H1 (cell line): ENCODE measurements around the gene KLK5. TPM values are rescaled to one million over a fixed set of nuclear protein-coding genes. Genes with fewer than 3 reads are reported as not detected.

Experiments used
- CTCF ChIA-PET: fragments of 300-600 bp; sonication (Branson Sonifier 250); formaldehyde crosslinking; loops from one replicate; lab custom pipeline; 2021; ENCODE audit not compliant: partially characterized antibody; lab: Charles Lee
- POLR2A ChIA-PET: fragments of 300-600 bp; sonication (Branson Sonifier 250); formaldehyde crosslinking; loops from one replicate; lab custom pipeline; 2021; ENCODE audit warnings: inconsistent platforms; ENCODE audit not compliant: partially characterized antibody; lab: Charles Lee
- DNase-seq, 2 experiments: peaks; one replicate each; pipeline versions ENCODE4 v3.0.0 to v3.0.0-alpha.2; 2010 to 2022; ENCODE audit warnings: low spot score in 2 of 2, low read depth in 1 of 2, mixed read lengths in 1 of 2
- FAIRE-seq: peaks from 2 replicates; lab custom pipeline; 2011; peaks lifted over from hg19 to GRCh38; lab: Jason Lieb, UNC
- H2AFZ ChIP-seq: 2 replicates; pipeline ENCODE4 v1.8.1; 2012; ENCODE audit warnings: low read length, inconsistent platforms
- H2AK5ac ChIP-seq: 2 replicates; pipeline ENCODE4 v1.6.1; 2013; ENCODE audit warnings: low read depth, low read length
- H2BK120ac ChIP-seq: replicated peaks from 2 replicates; pipeline ENCODE3; 2013; ENCODE audit warnings: low read depth, low read length, inconsistent platforms
- H2BK12ac ChIP-seq: 2 replicates; pipeline ENCODE4 v1.6.1; 2013; ENCODE audit warnings: low read depth, low read length
- H2BK15ac ChIP-seq: 2 replicates; pipeline ENCODE4 v1.6.1; 2013; ENCODE audit warnings: low read length
- H2BK20ac ChIP-seq: 2 replicates; pipeline ENCODE4 v1.6.1; 2013; ENCODE audit warnings: low read length
- H2BK5ac ChIP-seq: 2 replicates; pipeline ENCODE4 v1.6.1; 2013; ENCODE audit warnings: low read depth, low read length
- H3K14ac ChIP-seq: 2 replicates; pipeline ENCODE4 v1.6.1; 2013; ENCODE audit warnings: inconsistent platforms; ENCODE audit not compliant: insufficient read length
- H3K18ac ChIP-seq: 2 replicates; pipeline ENCODE4 v1.6.1; 2013; ENCODE audit warnings: low read length; ENCODE audit errors: extremely low read depth
- H3K23ac ChIP-seq: 2 replicates; pipeline ENCODE4 v1.6.1; 2013; ENCODE audit warnings: inconsistent platforms; ENCODE audit not compliant: insufficient read length
- H3K23me2 ChIP-seq: 2 replicates; pipeline ENCODE4 v1.6.1; 2013; ENCODE audit warnings: low read depth, low read length
- H3K27ac ChIP-seq: 2 replicates; pipeline ENCODE4 v1.6.1; 2011; ENCODE audit warnings: low read depth, low read length, inconsistent platforms
- H3K27me3 ChIP-seq, 4 experiments: replicated peaks in 1 of 4; 1 replicate in 1 of 4; 2 replicates in 3 of 4; pipeline versions ENCODE4 v1.6.1 to v1.8.1; 2011 to 2013; ENCODE audit warnings: low read length in 3 of 4, mild to moderate bottlenecking in 3 of 4, inconsistent platforms in 2 of 4, mixed read lengths in 2 of 4, moderate library complexity in 1 of 4; ENCODE audit not compliant: control insufficient read depth in 3 of 4, insufficient read depth in 3 of 4; ENCODE audit errors: extremely low read depth in 1 of 4
- H3K36me3 ChIP-seq, 4 experiments: 2 replicates each; pipeline versions ENCODE4 v1.6.1 to v1.8.1; 2011 to 2013; ENCODE audit warnings: mild to moderate bottlenecking in 4 of 4, low read length in 3 of 4, moderate library complexity in 2 of 4, control low read depth in 1 of 4, inconsistent platforms in 1 of 4; ENCODE audit not compliant: insufficient read depth in 4 of 4, control insufficient read depth in 2 of 4
- H3K4ac ChIP-seq: replicated peaks from 2 replicates; pipeline ENCODE3; 2013; ENCODE audit warnings: low read length, low read depth, mixed read lengths, inconsistent platforms; ENCODE audit not compliant: insufficient read length
- H3K4me1 ChIP-seq, 4 experiments: replicated peaks in 1 of 4; 1 replicate in 1 of 4; 2 replicates in 3 of 4; pipeline versions ENCODE4 v1.6.1 to v1.8.1; 2011 to 2013; ENCODE audit warnings: low read length in 3 of 4, inconsistent platforms in 2 of 4, mixed read lengths in 1 of 4; ENCODE audit not compliant: insufficient read depth in 4 of 4, control insufficient read depth in 3 of 4
- H3K4me2 ChIP-seq, 2 experiments: 2 replicates each; pipeline versions ENCODE4 v1.6.1 to v1.8.1; 2011 to 2013; ENCODE audit warnings: low read depth in 2 of 2, low read length in 2 of 2, control low read depth in 1 of 2, inconsistent platforms in 1 of 2, mild to moderate bottlenecking in 1 of 2; ENCODE audit not compliant: insufficient read depth in 1 of 2
- H3K4me3 ChIP-seq, 4 experiments: fragments of 200-600, 300-600 bp in 1 of 4; sonication (generic), shearing (Covaris generic), sonication (Bioruptor Twin) in 1 of 4; 2 replicates each; pipeline versions ENCODE4 v1.5.1 to v1.8.1; 2011 to 2016; ENCODE audit warnings: low read length in 4 of 4, low read depth in 3 of 4, control low read depth in 2 of 4, inconsistent platforms in 2 of 4, mild to moderate bottlenecking in 2 of 4, mixed read lengths in 1 of 4, moderate library complexity in 1 of 4; ENCODE audit not compliant: insufficient read depth in 2 of 4; ENCODE audit errors: extremely low read depth in 1 of 4
- H3K56ac ChIP-seq: replicated peaks from 2 replicates; pipeline ENCODE3; 2013; ENCODE audit warnings: low read depth, mild to moderate bottlenecking, mixed read lengths, low read length, inconsistent platforms; ENCODE audit not compliant: insufficient read length
- H3K79me1 ChIP-seq: 2 replicates; pipeline ENCODE4 v1.6.1; 2013; ENCODE audit warnings: low read depth, low read length, control low read depth
- H3K79me2 ChIP-seq, 2 experiments: 2 replicates each; pipeline versions ENCODE4 v1.6.1 to v1.8.1; 2012 to 2013; ENCODE audit warnings: low read length in 2 of 2, mild to moderate bottlenecking in 2 of 2, inconsistent platforms in 1 of 2; ENCODE audit not compliant: insufficient read depth in 2 of 2, control insufficient read depth in 1 of 2
- H3K9ac ChIP-seq, 4 experiments: replicated peaks in 1 of 4; 1 replicate in 1 of 4; 2 replicates in 3 of 4; pipeline versions ENCODE4 v1.6.1 to v1.8.1; 2011 to 2013; ENCODE audit warnings: low read depth in 3 of 4, low read length in 3 of 4, control low read depth in 2 of 4, mild to moderate bottlenecking in 2 of 4, moderate library complexity in 2 of 4, inconsistent platforms in 1 of 4; ENCODE audit errors: extremely low read depth in 1 of 4
- H3K9me3 ChIP-seq, 2 experiments: 2 replicates each; pipeline versions ENCODE4 v1.6.1 to v1.8.1; 2012 to 2013; ENCODE audit warnings: mild to moderate bottlenecking in 2 of 2, moderate library complexity in 2 of 2, control low read depth in 1 of 2, inconsistent platforms in 1 of 2, low read depth in 1 of 2, low read length in 1 of 2, mixed read lengths in 1 of 2; ENCODE audit not compliant: insufficient read depth in 2 of 2
- H4K20me1 ChIP-seq, 2 experiments: replicated peaks in 1 of 2; 2 replicates each; pipeline versions ENCODE3 to v1.8.1; 2011 to 2013; ENCODE audit warnings: inconsistent platforms in 2 of 2, low read length in 2 of 2, mild to moderate bottlenecking in 1 of 2; ENCODE audit not compliant: insufficient read depth in 2 of 2, control insufficient read depth in 1 of 2
- H4K5ac ChIP-seq: 2 replicates; pipeline ENCODE4 v1.6.1; 2013; ENCODE audit warnings: low read length, low read depth, mixed read lengths, inconsistent platforms; ENCODE audit not compliant: insufficient read length
- H4K8ac ChIP-seq: 2 replicates; pipeline ENCODE4 v1.8.0; 2013; ENCODE audit warnings: mild to moderate bottlenecking, moderate library complexity, low read length, inconsistent platforms; ENCODE audit not compliant: insufficient read depth; ENCODE audit errors: extremely low read depth
- H4K91ac ChIP-seq: replicated peaks from 2 replicates; pipeline ENCODE3; 2013; ENCODE audit warnings: low read length, mixed read lengths, inconsistent platforms; ENCODE audit not compliant: insufficient read length
- KDM4A ChIP-seq: IDR thresholded peaks from one replicate; pipeline ENCODE4 v1.7.1; 2012; ENCODE audit warnings: low read depth, mild to moderate bottlenecking, moderate library complexity, low read length, inconsistent platforms; ENCODE audit not compliant: severe bottlenecking
- SP4 ChIP-seq: IDR thresholded peaks from 2 replicates; pipeline ENCODE4 v1.6.1; 2012; ENCODE audit warnings: low read length, inconsistent platforms
- WGBS, 2 experiments: shearing (Covaris generic) in 1 of 2; methylation state at CpG; one replicate each; pipeline versions ENCODE4 v1.1.6 to v1.1.7; 2013 to 2015; ENCODE audit warnings: low lambda C conversion rate in 2 of 2, mixed read lengths in 2 of 2, inconsistent platforms in 1 of 2, low coverage in 1 of 2, missing lambda C conversion rate in 1 of 2; ENCODE audit not compliant: insufficient replicate concordance in 2 of 2, insufficient coverage in 1 of 2, insufficient read length in 1 of 2; ENCODE audit errors: extremely low coverage in 1 of 2, missing lambda C conversion rate in 1 of 2; 5-methylcytosine and 5-hydroxymethylcytosine counted together
- polyA plus RNA-seq, 7 experiments: library from polyadenylated mRNA; depleted of rRNA in 3 of 7; stranded (reverse) in 5 of 7; unstranded in 2 of 7; fragments of >200 nt in 5 of 7; fragments of 200-250 nt in 2 of 7; gene quantifications; 1 replicate in 5 of 7; 2 replicates in 1 of 7; 4 replicates in 1 of 7; pipeline versions ENCODE4 v1.2.1 to v1.2.3, GENCODE V29; 2011 to 2013; ENCODE audit warnings: missing spikeins in 2 of 7, mixed read lengths in 2 of 7
- total RNA-seq: library from RNA; stranded (reverse); fragmentation: NEBNext Ultra II Directional; extraction: Animal tissue kit (Norgen Biotek cat#: 25700); gene quantifications from 2 replicates; pipeline ENCODE4 v1.2.1, GENCODE V29; 2021

KLK5 gene
- total and polyA plus RNA-seq, 2 of the 8 experiments (the other 6 are each of a cell fraction or from before 2014, with no cell fraction given) = 0.76 to 2.0 TPM

DNA sequence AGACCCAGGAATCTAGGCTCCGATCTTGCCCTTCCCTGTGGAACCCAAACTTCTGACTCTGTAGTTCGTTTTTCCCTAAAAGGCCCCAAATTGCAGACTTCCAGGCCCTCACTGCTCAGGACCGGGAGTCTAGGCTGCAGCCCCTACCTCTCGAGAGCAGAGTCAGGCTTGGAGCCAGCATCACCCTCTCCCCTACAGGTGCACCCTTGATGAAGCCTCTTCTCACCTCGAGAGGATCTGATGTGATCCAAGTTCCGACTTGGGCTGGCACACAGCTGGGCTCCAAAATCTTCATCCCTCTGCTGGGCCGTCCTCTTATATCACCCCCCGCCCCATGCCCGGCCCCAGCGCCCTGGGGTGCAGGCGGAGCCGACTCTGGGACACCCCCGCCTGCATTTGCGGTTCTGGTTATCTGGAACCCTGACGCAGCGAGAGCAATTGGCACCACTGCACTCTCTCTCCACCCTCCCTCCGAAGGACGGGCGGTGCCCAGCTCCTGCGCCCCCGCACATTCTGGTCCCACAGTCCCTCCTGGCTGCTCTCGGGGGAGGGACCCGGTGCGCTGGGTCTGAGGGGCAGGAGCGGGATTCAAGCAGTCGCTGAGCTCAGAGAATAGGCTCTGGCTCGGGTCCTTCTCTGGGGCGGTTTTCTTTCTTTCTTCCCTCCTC is 30.9 kb upstream of the KLK5 start, which contains the start of gene KLK7:
TSS of gene KLK7 (minus strand) at position 293 of the 668 bp plus-strand sequence. CDS start 1,518 bp downstream, outside the sequence.
- H3K9ac ChIP-seq = no peak within 1 kb of the TSS
- H2BK20ac ChIP-seq = no peak within 1 kb of the TSS
- no peaks in the 10 kb centered on the region for H3K79me1 ChIP-seq
- no peaks in the 10 kb centered on the region for H3K79me2 ChIP-seq
- no peak within 1 kb of the TSS for H3K23ac ChIP-seq
- no peaks in the 10 kb centered on the region for H4K20me1 ChIP-seq
- H3K23me2 ChIP-seq = peaks cover 2% of the 10 kb centered on the region; the same call in 1 of the 2 replicates
- ChIA-PET POLR2A (no interaction called here), CTCF (interaction anchor here (0.5 to 0.9 kb wide), 3 partner anchors 9 to 23 kb away, joined by 3 to 4 read pairs (median 3); no protein-coding TSS in a partner anchor)
- no peak within 1 kb of the TSS for H2AK5ac ChIP-seq
- H4K8ac ChIP-seq = no peak within 1 kb of the TSS
- no peak within 1 kb of the TSS for H2BK5ac ChIP-seq
- H2BK12ac ChIP-seq = 0 out of 2 replicates have a peak within 1 kb of the TSS, but pooled peaks have one; percentile 60
- H3K4me1 ChIP-seq = peaks cover 0 to 20% (median 7%) of the 10 kb centered on the region in 4 experiments; a peak in 5 of 7 replicates
- no peak within 1 kb of the TSS for H4K91ac ChIP-seq
- H3K4ac ChIP-seq = peak within 1 kb of the TSS; percentile 69
- H3K9me3 ChIP-seq = no peaks in the 10 kb centered on the region
- H3K14ac ChIP-seq = no peak within 1 kb of the TSS
- H3K36me3 ChIP-seq = no peaks in the 10 kb centered on the region; a peak in 2 of 8 replicates
- H2BK120ac ChIP-seq = no peak within 1 kb of the TSS
- peak in 1 of 2 experiments; percentile 66 for DNase-seq
- no peak within 1 kb of the TSS; the same call in 1 of the 2 replicates for H3K18ac ChIP-seq
- peaks cover 0 to 9% (median 1%) of the 10 kb centered on the region in 4 experiments; a peak in 3 of 7 replicates for H3K27me3 ChIP-seq
- H3K4me3 ChIP-seq = peak within 1 kb of the TSS in 2 of 4 experiments; percentile 28 to 57; a peak in 5 of 8 replicates
- H2AFZ ChIP-seq = peak within 1 kb of the TSS; percentile 73; the same call in 1 of the 2 replicates
- H3K4me2 ChIP-seq = peak within 1 kb of the TSS; percentile 56 to 71
- FAIRE-seq = no peak
- peak within 1 kb of the TSS; percentile 31 for H4K5ac ChIP-seq
- H3K27ac ChIP-seq = no peak within 1 kb of the TSS
- 40% methylated on average over 22 of the region's 28 CpGs; no CpG with 5 or more reads in 1 of the 2 experiments for WGBS, 2 experiments
- H2BK15ac ChIP-seq = no peak within 1 kb of the TSS
- H3K56ac ChIP-seq = no peak within 1 kb of the TSS
- TF ChIP-seq SP4 (no peak), KDM4A (peak; percentile 57)
